CD4-positive, alpha-beta T cell treated with Interferon gamma for 1 hour (primary cell): Measurements from ENCODE around the gene STRIP2.
"Not testable (repeated sequence)": the region's sequence is repeated elsewhere in the genome, so short reads cannot be mapped to it uniquely, and the experiment has no call there.

ENCODE experiments used
- DNase-seq: peaks from one replicate; pipeline ENCODE4 v3.0.0-alpha.2; 2020

Gene STRIP2

GRCh38 chr7:129423700-129424410, 10.4 kb upstream of the STRIP2 start:
- no peak for DNase-seq

GRCh38 chr7:129426482-129426881, 7.8 kb upstream of the STRIP2 start:
- DNase-seq: no peak

GRCh38 chr7:129427526-129428045, 6.6 kb upstream of the STRIP2 start:
- no peak for DNase-seq

- DNase-seq: no peak
These were observed 2.2 kb upstream of the STRIP2 start for GRCh38 chr7:129431911-129432643.

- no peak for DNase-seq
These were observed 565 bp downstream of the STRIP2 start for GRCh38 chr7:129434675-129435318.

- DNase-seq: no peak
These were observed 1.2 kb downstream of the STRIP2 start for GRCh38 chr7:129435414-129435829.

- DNase-seq: no peak
These were observed 2.2 kb downstream of the STRIP2 start for GRCh38 chr7:129436335-129436923.

- DNase-seq: no peak
These were observed 3.0 kb downstream of the STRIP2 start for GRCh38 chr7:129437190-129437589.

GRCh38 chr7:129438281-129438838, 4.1 kb downstream of the STRIP2 start:
- DNase-seq: no peak

- DNase-seq: no peak
These were observed 4.8 kb downstream of the STRIP2 start for GRCh38 chr7:129438839-129439651.

GRCh38 chr7:129439963-129440625, 5.9 kb downstream of the STRIP2 start:
- no peak for DNase-seq

- no peak for DNase-seq
These were observed 9.4 kb downstream of the STRIP2 start for GRCh38 chr7:129443612-129444011.

GRCh38 chr7:129444776-129445175, 10.5 kb downstream of the STRIP2 start:
- not testable (repeated sequence) for DNase-seq

GRCh38 chr7:129446925-129447324, 12.7 kb downstream of the STRIP2 start:
- DNase-seq: not testable (repeated sequence)

GRCh38 chr7:129447445-129447844, 13.2 kb downstream of the STRIP2 start:
- DNase-seq: not testable (repeated sequence)

GRCh38 chr7:129448608-129449007, 14.4 kb downstream of the STRIP2 start:
- DNase-seq: not testable (repeated sequence)

- DNase-seq: no peak
These were observed 16.1 kb downstream of the STRIP2 start for GRCh38 chr7:129450295-129450694.

- no peak for DNase-seq
These were observed 18.5 kb downstream of the STRIP2 start for GRCh38 chr7:129452589-129453231.

- no peak for DNase-seq
These were observed 19.4 kb downstream of the STRIP2 start for GRCh38 chr7:129453510-129454248.

GRCh38 chr7:129454249-129454551, 20.0 kb downstream of the STRIP2 start:
- DNase-seq: no peak
